HG02870 (cell line): Measurements from ENCODE around the gene S100A4.
"Not testable (repeated sequence)": the region's sequence is repeated elsewhere in the genome, so short reads cannot be mapped to it uniquely, and the experiment has no call there.

Experiments
- ATAC-seq: cut with Tn5 transposase; IDR thresholded peaks from one replicate; pipeline ENCODE4 v1.9.1; 2021; ENCODE audit warnings: mild to moderate bottlenecking, moderate library complexity; ENCODE audit not compliant: unreplicated experiment

The S100A4 gene

GRCh38 chr1:153535242-153536011 lies 10.2 kb downstream of the S100A4 start, which contains the start of gene S100A6:
Gene S100A6, minus strand, starts transcription at chr1:153535991. Its CDS starts 652 bp downstream, at chr1:153535339.
- peak; percentile 20 for ATAC-seq

- no peak for ATAC-seq
Measured at GRCh38 chr1:153534925-153535241, 10.7 kb downstream of the S100A4 start.

- no peak for ATAC-seq
Measured at GRCh38 chr1:153534226-153534924, 11.2 kb downstream of the S100A4 start.

- no peak for ATAC-seq
Measured at GRCh38 chr1:153533689-153534201, 11.9 kb downstream of the S100A4 start.

- no peak for ATAC-seq
Measured at GRCh38 chr1:153532769-153533599, 12.6 kb downstream of the S100A4 start.

- ATAC-seq, result no peak
Measured at GRCh38 chr1:153532181-153532580, 13.4 kb downstream of the S100A4 start.

GRCh38 chr1:153531638-153532037 lies 14.0 kb downstream of the S100A4 start:
- no peak for ATAC-seq

GRCh38 chr1:153527683-153528040 lies 17.9 kb downstream of the S100A4 start:
- ATAC-seq, result no peak

- ATAC-seq, result no peak
Measured at GRCh38 chr1:153527023-153527682, 18.5 kb downstream of the S100A4 start.

GRCh38 chr1:153526132-153526543 lies 19.5 kb downstream of the S100A4 start:
- ATAC-seq, result no peak

GRCh38 chr1:153525088-153525728 lies 20.4 kb downstream of the S100A4 start:
- ATAC-seq, result no peak

GRCh38 chr1:153522353-153523048 lies 23.1 kb downstream of the S100A4 start:
- ATAC-seq, result not testable (repeated sequence)

GRCh38 chr1:153521808-153522207 lies 23.8 kb downstream of the S100A4 start:
- not testable (repeated sequence) for ATAC-seq

GRCh38 chr1:153520818-153521476 lies 24.7 kb downstream of the S100A4 start:
- ATAC-seq, result no peak

GRCh38 chr1:153520137-153520691 lies 25.4 kb downstream of the S100A4 start:
- ATAC-seq, result not testable (repeated sequence)

GRCh38 chr1:153519242-153519641 lies 26.4 kb downstream of the S100A4 start:
- no peak for ATAC-seq

- ATAC-seq, result no peak
Measured at GRCh38 chr1:153515504-153516394, 29.9 kb downstream of the S100A4 start.

- ATAC-seq, result no peak
Measured at GRCh38 chr1:153513666-153514065, 31.9 kb downstream of the S100A4 start.
